Urothelium cell line (cell line): ENCODE data around the gene TMEM98.
A peak's percentile ranks its signal among the peaks of the same experiment; 100 is the strongest.
"Not testable (repeated sequence)": the region's sequence is repeated elsewhere in the genome, so short reads cannot be mapped to it uniquely, and the experiment has no call there.

ENCODE experiments used
- DNase-seq: peaks from one replicate; pipeline ENCODE4 v3.0.0; 2011; ENCODE audit warnings: low spot score, mixed read lengths
- FAIRE-seq: peaks from 2 replicates; lab custom pipeline; 2011; peaks lifted over from hg19 to GRCh38; lab: Jason Lieb, UNC

TMEM98 gene

GRCh38 chr17:32913593-32913992 is 14.4 kb upstream of the TMEM98 start:
- no peak for FAIRE-seq
- DNase-seq, result no peak

DNA sequence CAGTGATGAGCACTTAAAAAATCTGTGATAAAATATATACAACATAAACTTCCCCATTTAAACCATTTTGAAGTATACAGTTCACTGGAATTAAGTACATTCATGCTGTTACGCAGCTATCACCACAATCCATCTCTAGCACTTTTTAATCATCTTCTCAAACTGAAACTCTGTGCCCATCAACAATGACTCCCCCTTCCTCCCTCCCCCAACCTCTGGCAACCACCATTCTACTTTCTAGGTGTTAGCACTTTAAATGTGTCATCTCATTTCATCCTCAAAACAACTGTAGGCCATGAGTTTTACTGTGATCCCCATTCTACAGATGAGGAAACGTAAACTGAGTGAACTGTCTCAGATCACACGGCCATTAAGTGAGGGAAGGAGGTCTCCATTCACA is 13.8 kb upstream of the TMEM98 start:
- FAIRE-seq (no peak), DNase-seq (no peak)

- no peak for FAIRE-seq
These were observed 12.7 kb upstream of the TMEM98 start for GRCh38 chr17:32915245-32915644.

GRCh38 chr17:32916134-32916533 is 11.8 kb upstream of the TMEM98 start:
- no peak for DNase-seq
- FAIRE-seq, result no peak

More at GRCh38 chr17:32915245-32915644, 12.7 kb upstream of the TMEM98 start:
- DNase-seq, result no peak

- FAIRE-seq (no peak), DNase-seq (no peak)
These were observed 10.9 kb upstream of the TMEM98 start for GRCh38 chr17:32917081-32917480.

- no peak for FAIRE-seq
- no peak for DNase-seq
These were observed 10.1 kb upstream of the TMEM98 start for GRCh38 chr17:32917842-32918241.

DNA sequence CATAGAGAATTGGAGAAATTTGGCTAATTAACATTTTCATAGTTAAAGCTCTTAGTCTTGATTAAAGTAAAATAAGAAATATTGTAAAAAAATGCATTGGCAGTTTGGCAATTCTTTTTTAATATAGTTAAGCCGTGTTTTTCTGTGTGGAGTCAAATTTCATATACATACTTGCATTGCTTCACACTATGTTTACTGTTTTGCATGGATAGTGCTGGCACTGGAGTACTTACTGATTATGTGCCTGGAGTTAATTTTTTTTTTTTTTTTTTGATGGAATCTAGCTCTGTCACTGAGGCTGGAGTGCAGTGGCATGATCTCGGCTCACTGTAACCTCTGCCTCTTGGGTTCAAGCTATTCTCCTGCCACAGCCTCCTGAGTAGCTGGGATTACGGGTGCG is 8.1 kb upstream of the TMEM98 start:
- not testable (repeated sequence) for DNase-seq, FAIRE-seq

- no peak for FAIRE-seq
- no peak for DNase-seq
These were observed 7.7 kb upstream of the TMEM98 start for GRCh38 chr17:32920293-32920692.

- FAIRE-seq, result no peak
These were observed 6.9 kb upstream of the TMEM98 start for GRCh38 chr17:32921017-32921416.

GRCh38 chr17:32923905-32924304 is 4.0 kb upstream of the TMEM98 start:
- not testable (repeated sequence) for DNase-seq, FAIRE-seq

More at GRCh38 chr17:32921017-32921416, 6.9 kb upstream of the TMEM98 start:
- DNase-seq, result no peak

DNA sequence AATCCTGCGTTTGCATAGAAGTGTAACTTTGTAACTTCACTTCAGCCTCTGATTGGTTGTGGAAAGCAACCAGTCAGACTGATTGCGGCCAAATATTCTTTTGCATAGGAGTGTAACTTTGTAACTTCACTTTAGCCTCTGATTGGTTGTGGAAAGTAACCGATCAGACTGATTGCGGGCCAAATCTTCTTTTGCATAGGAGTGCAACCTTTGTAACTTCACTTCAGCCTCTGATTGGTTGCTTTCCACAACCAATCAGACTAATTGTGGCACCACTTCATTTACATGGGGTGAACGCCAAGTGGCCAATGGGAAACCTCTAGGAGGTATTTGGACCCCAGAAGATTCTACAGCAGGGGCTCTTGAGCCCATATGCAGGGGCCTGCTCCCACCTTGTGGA is 1.8 kb upstream of the TMEM98 start:
- DNase-seq, result no peak
- FAIRE-seq, result no peak

GRCh38 chr17:32926789-32927188 is 1.2 kb upstream of the TMEM98 start:
- not testable (repeated sequence) for FAIRE-seq, DNase-seq

DNA sequence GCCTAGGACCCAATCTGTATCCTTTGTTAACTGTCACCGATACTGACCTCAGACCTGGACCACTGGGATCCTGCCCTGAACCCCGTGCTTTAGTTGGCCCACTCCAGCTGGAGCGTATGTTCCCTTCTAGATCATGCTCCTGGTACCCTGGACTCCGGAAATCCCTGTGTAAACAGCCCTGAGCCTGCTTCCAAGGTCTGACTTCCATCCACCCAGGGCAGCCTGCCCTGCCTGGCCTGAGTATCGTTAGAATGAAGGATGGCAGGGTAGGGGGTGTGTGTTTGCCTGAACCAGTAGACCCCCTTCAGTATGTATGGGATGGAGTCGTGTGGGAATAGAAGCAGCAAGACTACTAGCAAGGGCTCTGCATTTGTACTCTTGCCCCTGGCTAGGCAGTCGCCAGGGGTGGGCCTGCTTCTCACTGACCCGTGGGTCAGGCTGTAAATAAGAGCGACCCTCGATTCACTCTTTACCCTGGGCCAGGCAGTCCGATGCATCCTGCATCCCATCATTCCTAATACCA is 691 bp upstream of the TMEM98 start:
- DNase-seq, result no peak
- peak; percentile 53 for FAIRE-seq

GRCh38 chr17:32928586-32929535 is 908 bp downstream of the TMEM98 start:
- FAIRE-seq, result peak; percentile 74
- DNase-seq, result no peak

DNA sequence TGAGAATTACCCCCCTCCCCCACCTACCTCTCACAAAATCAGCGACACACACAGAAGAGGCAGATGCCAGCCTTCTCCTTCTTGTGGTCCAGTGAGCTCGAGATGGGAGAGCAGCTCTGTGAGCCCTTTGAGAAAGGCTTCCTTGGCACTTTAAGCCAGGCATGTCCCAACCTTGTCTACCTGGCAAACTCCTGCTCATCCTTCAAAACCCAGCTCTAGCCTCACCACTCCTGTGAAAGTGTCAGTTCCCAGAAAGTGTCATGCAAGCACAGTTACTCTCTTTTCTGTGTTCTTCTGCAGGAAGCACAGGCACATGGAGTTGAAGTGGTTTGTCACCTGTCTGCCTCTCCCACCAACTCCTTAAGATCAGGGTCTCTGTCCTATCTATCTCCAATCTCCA is 1.6 kb downstream of the TMEM98 start:
- DNase-seq, result no peak

GRCh38 chr17:32930512-32930911 is 2.6 kb downstream of the TMEM98 start:
- FAIRE-seq, result no peak
- DNase-seq, result no peak

More for the DNA sequence above, 1.6 kb downstream of the TMEM98 start:
- FAIRE-seq, result no peak

- no peak for FAIRE-seq
These were observed 3.7 kb downstream of the TMEM98 start for GRCh38 chr17:32931686-32932085.

GRCh38 chr17:32933881-32934280 is 5.9 kb downstream of the TMEM98 start:
- no peak for DNase-seq
- no peak for FAIRE-seq

More at GRCh38 chr17:32931686-32932085, 3.7 kb downstream of the TMEM98 start:
- DNase-seq, result no peak

DNA sequence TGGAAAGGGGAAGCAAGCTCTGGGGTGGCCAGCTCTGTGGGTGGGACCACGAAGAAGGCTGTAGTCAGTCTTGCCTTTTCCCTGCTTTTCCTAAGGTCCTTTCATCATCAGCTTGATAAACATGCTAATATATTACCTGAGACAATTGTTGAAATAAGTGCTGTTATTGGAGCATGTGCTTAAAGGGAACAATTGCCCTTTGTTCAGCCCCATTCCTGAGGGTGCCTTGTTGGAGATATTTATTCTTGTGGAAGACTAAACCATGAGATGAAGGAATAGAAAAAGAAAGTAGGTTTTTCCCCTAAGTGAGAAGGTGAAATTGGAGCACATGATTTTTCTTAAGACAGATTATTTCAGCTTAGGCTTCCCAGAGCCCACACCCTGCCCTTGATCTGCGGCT is 7.8 kb downstream of the TMEM98 start:
- no peak for DNase-seq
- no peak for FAIRE-seq

DNA sequence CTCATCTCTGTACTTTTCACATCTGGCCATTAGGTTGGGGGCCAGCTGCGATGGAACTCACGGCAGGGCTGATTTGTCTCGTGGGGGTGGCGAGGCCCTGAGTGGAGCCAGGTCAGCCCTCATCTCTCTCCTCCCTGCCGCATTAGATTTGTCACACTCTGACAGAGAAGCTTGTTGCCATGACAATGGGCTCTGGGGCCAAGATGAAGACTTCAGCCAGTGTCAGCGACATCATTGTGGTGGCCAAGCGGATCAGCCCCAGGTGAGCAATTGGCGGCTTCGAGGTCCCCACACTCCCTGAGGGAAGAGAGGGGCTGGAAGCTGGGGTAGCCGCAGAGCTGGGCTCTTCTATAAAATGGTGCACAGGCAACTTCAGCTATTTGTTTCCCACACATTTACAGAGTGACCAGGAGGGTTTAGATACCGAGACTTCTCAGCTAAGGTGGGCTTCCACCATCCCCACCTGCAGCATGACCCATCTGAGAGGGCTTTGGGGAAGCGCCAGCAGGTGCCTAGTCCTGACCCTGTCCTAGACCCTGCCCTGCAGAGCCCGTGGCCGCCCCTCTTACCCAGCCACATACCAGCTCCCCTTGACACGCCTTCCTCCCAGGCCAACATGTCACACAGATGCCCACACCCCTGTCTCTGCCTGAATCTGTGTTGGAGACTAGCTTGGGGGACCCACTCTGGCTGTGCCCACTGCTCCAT is 8.4 kb downstream of the TMEM98 start:
- DNase-seq, result no peak
- no peak for FAIRE-seq

GRCh38 chr17:32936894-32937500 is 9.0 kb downstream of the TMEM98 start:
- peak; percentile 82 for DNase-seq
- FAIRE-seq, result peak; percentile 91
